K562 (cell line): ENCODE data around the gene SFT2D2. TPM values are rescaled to one million over a fixed set of nuclear protein-coding genes. Genes with fewer than 3 reads are reported as not detected.

Experiments used
- AFF4 ChIP-seq: sonication (generic); formaldehyde crosslinking; IDR thresholded peaks from 2 replicates; pipeline ENCODE4 v1.8.0; 2023; ENCODE audit warnings: mild to moderate bottlenecking, missing genetic modification reagents
- ASH1L ChIP-seq: fragments of 450-650 bp; IDR thresholded peaks from 2 replicates; pipeline ENCODE4 v1.6.1; 2018; ENCODE audit warnings: borderline replicate concordance, mild to moderate bottlenecking, low read depth; ENCODE audit not compliant: partially characterized antibody
- ATF7 ChIP-seq: fragments of 450-650 bp; IDR thresholded peaks from 2 replicates; pipeline ENCODE4 v1.7.1; 2014; ENCODE audit warnings: mild to moderate bottlenecking, moderate library complexity
- BRF2 ChIP-seq: IDR thresholded peaks from 3 replicates; pipeline ENCODE4 v1.6.1; 2011; ENCODE audit warnings: borderline replicate concordance, mild to moderate bottlenecking; ENCODE audit not compliant: insufficient read length, insufficient read depth
- CBX1 ChIP-seq: sonication (generic); IDR thresholded peaks from 2 replicates; pipeline ENCODE4 v1.6.1; 2016; ENCODE audit warnings: antibody characterized with exemption, low read depth, mild to moderate bottlenecking
- CEBPB ChIP-seq: fragments of 450-650 bp; IDR thresholded peaks from 2 replicates; pipeline ENCODE4 v1.6.1; 2016; ENCODE audit warnings: missing genetic modification characterization, missing compliant biosample characterization
- CLOCK ChIP-seq: fragments of 250-450 bp; sonication (Bioruptor Pico); IDR thresholded peaks from 2 replicates; pipeline ENCODE4 v1.4.0; 2020; ENCODE audit warnings: mild to moderate bottlenecking, moderate library complexity, borderline replicate concordance
- ESRRB ChIP-seq: fragments of 250-450 bp; sonication (Bioruptor Pico); IDR thresholded peaks from 2 replicates; pipeline ENCODE4 v1.5.0; 2020; ENCODE audit warnings: mild to moderate bottlenecking, moderate library complexity, borderline replicate concordance
- HDAC3 ChIP-seq: fragments of 450-650 bp; IDR thresholded peaks from 2 replicates; pipeline ENCODE4 v1.6.1; 2018; ENCODE audit warnings: borderline replicate concordance, mild to moderate bottlenecking, moderate library complexity; ENCODE audit not compliant: partially characterized antibody
- HNRNPLL ChIP-seq: fragments of 200-400 bp; formaldehyde crosslinking; IDR thresholded peaks from 2 replicates; pipeline ENCODE4 v1.6.1; 2017; ENCODE audit warnings: low read length, low read depth, mild to moderate bottlenecking; ENCODE audit not compliant: poor library complexity, severe bottlenecking
- PCBP2 ChIP-seq: fragments of 200-400 bp; formaldehyde crosslinking; IDR thresholded peaks from 2 replicates; pipeline ENCODE4 v1.6.1; 2018; ENCODE audit warnings: low read length, low read depth, mild to moderate bottlenecking, moderate library complexity; ENCODE audit not compliant: poor library complexity, severe bottlenecking
- RNF2 ChIP-seq: sonication (generic); IDR thresholded peaks from 2 replicates; pipeline ENCODE4 v1.6.1; 2016
- TAF15 ChIP-seq: fragments of 200-400 bp; formaldehyde crosslinking; IDR thresholded peaks from 2 replicates; pipeline ENCODE4 v1.6.1; 2017; ENCODE audit warnings: mild to moderate bottlenecking, low read depth, low read length, moderate library complexity
- TAF9B ChIP-seq: fragments of 450-650 bp; IDR thresholded peaks from 2 replicates; pipeline ENCODE4 v1.6.1; 2018; ENCODE audit warnings: mild to moderate bottlenecking; ENCODE audit not compliant: partially characterized antibody
- TFAP4 ChIP-seq: sonication (generic); formaldehyde crosslinking; IDR thresholded peaks from 2 replicates; pipeline ENCODE4 v1.8.0; 2022; ENCODE audit warnings: missing genetic modification reagents, mild to moderate bottlenecking, moderate library complexity, borderline replicate concordance
- ZNF23 ChIP-seq: fragments of 250-450 bp; sonication (Bioruptor Pico); IDR thresholded peaks from 2 replicates; pipeline ENCODE4 v1.4.0; 2020; ENCODE audit warnings: mild to moderate bottlenecking
- ZNF511 ChIP-seq: sonication (generic); formaldehyde crosslinking; IDR thresholded peaks from 2 replicates; pipeline ENCODE4 v1.8.0; 2022; ENCODE audit warnings: mild to moderate bottlenecking, missing genetic modification reagents
- ZNF668 ChIP-seq: fragments of 250-450 bp; sonication (Bioruptor Pico); IDR thresholded peaks from 2 replicates; pipeline ENCODE4 v1.8.0; 2022; ENCODE audit warnings: mild to moderate bottlenecking, inconsistent platforms
- polyA plus RNA-seq, 8 experiments: library from polyadenylated mRNA; depleted of rRNA in 4 of 8; stranded (reverse) in 5 of 8; unstranded in 3 of 8; fragments of >200 nt; fragmentation: Nextera tagmentation in 2 of 8; fragmentation: Illumina TruSeq in 1 of 8; extraction: Ambion mirVana in 2 of 8; extraction: Trizol in 1 of 8; gene quantifications; 2 replicates each; pipeline versions ENCODE4 v1.2.1 to v1.2.3, GENCODE V29; 2011 to 2014; ENCODE audit warnings: inconsistent platforms in 1 of 8, missing spikeins in 1 of 8
- total RNA-seq, 7 experiments: library from RNA; depleted of rRNA in 6 of 7; stranded (reverse); fragments of >200 nt in 6 of 7; fragmentation: Illumina TruSeq in 2 of 7; extraction: Trizol in 2 of 7; gene quantifications; 2 replicates each; pipeline versions ENCODE4 v1.2.1 to v1.2.3, GENCODE V29; 2011 to 2021; ENCODE audit warnings: low replicate concordance in 1 of 7

SFT2D2 gene
- total and polyA plus RNA-seq, 9 of the 15 experiments (the other 6 are each of a cell fraction or from before 2014, with no cell fraction given): 3.4 to 50.1 (median 21.6) TPM

GRCh38 chr1:168288311-168289052 is 62.7 kb downstream of the SFT2D2 start (continued):
- TF ChIP-seq ESRRB (no peak), PCBP2 (no peak), HNRNPLL (no peak), TAF15 (no peak), HDAC3 (peak; percentile 70), ZNF668 (CRISPR knock-in tag) (no peak), CBX1 (no peak), ZNF23 (no peak), AFF4 (CRISPR knock-in tag) (no peak), ASH1L (no peak), RNF2 (peak; percentile 60; the same call in 1 of the 2 replicates), BRF2 (no peak), TAF9B (no peak), CEBPB (tag) (peak; percentile 94), ZNF511 (no peak), ATF7 (peak; percentile 89; the same call in 1 of the 2 replicates), CLOCK (CRISPR knock-in tag) (no peak), TFAP4 (CRISPR knock-in tag) (peak; percentile 22; the same call in 1 of the 2 replicates)
